Adrenal gland (tissue), 12 donors: ENCODE measurements around the gene TSPAN9. TPM values are rescaled to one million over a fixed set of nuclear protein-coding genes. Genes with fewer than 3 reads are reported as not detected.

ENCODE experiments used
- DNase-seq, 7 donors: peaks; one replicate each; pipeline ENCODE4 v3.0.0-alpha.2; 2019 to 2020
- H3K27ac ChIP-seq, 5 donors: fragments of 200-600 bp; sonication (generic) in 4 of 5; 1 replicate in 3 of 5; 2 replicates in 2 of 5; pipeline versions ENCODE4 v1.5.1 to v1.8.0; 2016 to 2020; ENCODE audit warnings: mild to moderate bottlenecking in 1 of 5
- H3K27me3 ChIP-seq: fragments of 200-600 bp; 2 replicates; pipeline ENCODE4 v1.8.0; 2021
- H3K36me3 ChIP-seq, 2 donors: fragments of 200-600 bp; replicated peaks in 1 of 2; 1 replicate in 1 of 2; 2 replicates in 1 of 2; pipeline versions ENCODE4 v1.5.1 to v1.8.0; 2018 to 2022
- H3K4me1 ChIP-seq, 2 donors: fragments of 200-600 bp; replicated peaks in 1 of 2; 1 replicate in 1 of 2; 2 replicates in 1 of 2; pipeline versions ENCODE4 v1.5.1 to v1.8.0; 2018 to 2021
- H3K4me3 ChIP-seq, 4 donors: fragments of 200-600 bp; sonication (generic) in 3 of 4; one replicate each; pipeline ENCODE4 v1.5.1; 2016 to 2018
- H3K9me3 ChIP-seq, 3 donors: fragments of 200-600 bp; sonication (generic) in 1 of 3; replicated peaks in 1 of 3; 1 replicate in 2 of 3; 2 replicates in 1 of 3; pipeline versions ENCODE4 v1.5.1 to v1.8.0; 2016 to 2021
- CTCF ChIP-seq, 6 experiments: fragments of 450-650 bp in 4 of 6; fragments of 200-600 bp in 2 of 6; sonication (generic) in 1 of 6; IDR thresholded peaks; 1 replicate in 5 of 6; 2 replicates in 1 of 6; pipeline versions ENCODE4 v1.5.1 to v1.8.0; 2016 to 2021; ENCODE audit warnings: antibody characterized with exemption in 6 of 6, mild to moderate bottlenecking in 2 of 6, moderate library complexity in 1 of 6
- POLR2A ChIP-seq, 2 donors: fragments of 450-650 bp; IDR thresholded peaks; one replicate each; pipeline ENCODE4 v1.6.1; 2017; ENCODE audit warnings: antibody characterized with exemption in 2 of 2, mild to moderate bottlenecking in 2 of 2, moderate library complexity in 1 of 2
- WGBS, 4 donors: extraction: QIAGEN DNeasy Blood & Tissue Kit in 2 of 4; methylation state at CpG; one replicate each; pipeline versions ENCODE4 v1.1.5 to v1.1.7; 2013 to 2017; 5-methylcytosine and 5-hydroxymethylcytosine counted together
- intact Hi-C, 2 donors: fragments of 100-400 bp; cut with DNase I; formaldehyde crosslinking; loops; one replicate each; pipeline versions ENCODE4 v1.14.1 to v1.15.0; 2022 to 2023
- polyA plus RNA-seq, 3 donors: library from polyadenylated mRNA; stranded (reverse); fragments of 200-250 nt in 2 of 3; fragments of 350-450 nt in 1 of 3; fragmentation: Illumina TruSeq in 1 of 3; extraction: RNeasy Lipid Tissue Mini Kit (QIAGEN cat#74804) in 1 of 3; gene quantifications; one replicate each; pipeline ENCODE4 v1.2.3, GENCODE V29; 2013 to 2014
- total RNA-seq, 9 donors: library from RNA; depleted of rRNA in 4 of 9; stranded (reverse); fragments of >200 nt in 4 of 9; fragments of 120-200 nt in 1 of 9; fragmentation: NEBNext Ultra II Directional in 1 of 9; extraction: Animal tissue kit (Norgen Biotek cat#: 25700) in 1 of 9; gene quantifications; one replicate each; pipeline versions ENCODE4 v1.1.0 to v1.2.4, GENCODE V29; 2013 to 2023
- donor health status: healthy with polysubstance abuse.
- donor health status: Bipolar disorder and iron deficiency.
- donor health status: DM: yes; HTN: yes; CAD: no.
- donor health status: DM: no; HTN: no; CAD: no.
- donor health status: DM: no; HTN: no; CAD: no.
- donor health status: DM: yes; HTN: yes; CAD: no.

The TSPAN9 gene
- total and polyA plus RNA-seq, 12 donors = 12.4 to 31.4 (median 22.4) TPM

- Histone ChIP-seq H3K27me3 (no peaks in the 10 kb centered on the region), H3K27ac (peak overlapping the region in 1 of 5 donors; percentile 29), H3K9me3 (no peaks in the 10 kb centered on the region), H3K4me1 (no peaks in the 10 kb centered on the region), H3K4me3 (no peak overlapping the region), H3K36me3 (no peaks in the 10 kb centered on the region)
- DNase-seq = no peak
- WGBS, 4 donors = 80 to 92% (median 88%) methylated on average over 8 to 11 of the region's 11 CpGs
- intact Hi-C loops = no loop called here
- TF ChIP-seq CTCF (IDR thresholded peaks at IDR 0.05) (no peak), POLR2A (IDR thresholded peaks at IDR 0.05) (no peak)
Observed at GRCh38 chr12:3185260-3185870, 108.2 kb downstream of the TSPAN9 start.

GRCh38 chr12:3186546-3187215, 109.5 kb downstream of the TSPAN9 start:
- Histone ChIP-seq H3K27me3 (no peaks in the 10 kb centered on the region), H3K4me1 (no peaks in the 10 kb centered on the region), H3K9me3 (no peaks in the 10 kb centered on the region), H3K36me3 (no peaks in the 10 kb centered on the region), H3K4me3 (no peak overlapping the region), H3K27ac (no peak overlapping the region)
- WGBS, 4 donors = 85 to 89% (median 88%) methylated on average over 6 of the region's 6 CpGs
- intact Hi-C loops = no loop called here
- TF ChIP-seq POLR2A (IDR thresholded peaks at IDR 0.05) (no peak), CTCF (IDR thresholded peaks at IDR 0.05) (no peak)
- no peak for DNase-seq

- Histone ChIP-seq H3K27ac (no peak overlapping the region), H3K9me3 (no peaks in the 10 kb centered on the region), H3K4me1 (no peaks in the 10 kb centered on the region), H3K36me3 (no peaks in the 10 kb centered on the region), H3K27me3 (no peaks in the 10 kb centered on the region), H3K4me3 (no peak overlapping the region)
- TF ChIP-seq CTCF (IDR thresholded peaks at IDR 0.05) (no peak), POLR2A (IDR thresholded peaks at IDR 0.05) (no peak)
- 81 to 91% (median 89%) methylated on average over 8 to 17 of the region's 17 CpGs for WGBS, 4 donors
- intact Hi-C loops = no loop called here
- no peak for DNase-seq
Observed at GRCh38 chr12:3187846-3188770, 110.9 kb downstream of the TSPAN9 start.

GRCh38 chr12:3189282-3189681, 112.1 kb downstream of the TSPAN9 start:
- TF ChIP-seq CTCF (IDR thresholded peaks at IDR 0.05) = no peak
- TF ChIP-seq POLR2A (IDR thresholded peaks at IDR 0.05) = no peak
- Histone ChIP-seq H3K27ac (no peak overlapping the region), H3K27me3 (no peaks in the 10 kb centered on the region), H3K4me3 (no peak overlapping the region), H3K9me3 (no peaks in the 10 kb centered on the region), H3K36me3 (no peaks in the 10 kb centered on the region), H3K4me1 (no peaks in the 10 kb centered on the region)
- intact Hi-C loops = no loop called here
- DNase-seq = no peak
- 42 to 68% (median 51%) methylated on average over 2 of the region's 2 CpGs for WGBS, 4 donors
